ENCODE data around the gene FAM72B. TPM values are rescaled to one million over a fixed set of nuclear protein-coding genes. Genes with fewer than 3 reads are reported as not detected.
"Not testable (repeated sequence)": the region's sequence is repeated elsewhere in the genome, so short reads cannot be mapped to it uniquely, and the experiment has no call there.

Gene FAM72B
- total RNA-seq, 1 donor from 2014 or later: 0.67 TPM

GRCh38 chr1:121160118-121160517 is 24.0 kb downstream of the FAM72B start:
- DNase-seq; intact Hi-C loops (cut with micrococcal nuclease); ATAC-seq: not testable (repeated sequence)

GRCh38 chr1:121157609-121158008 is 26.5 kb downstream of the FAM72B start:
- ATAC-seq; intact Hi-C loops (cut with micrococcal nuclease); DNase-seq: not testable (repeated sequence)

GRCh38 chr1:121156958-121157603 is 27.1 kb downstream of the FAM72B start:
- intact Hi-C loops (cut with micrococcal nuclease); DNase-seq: not testable (repeated sequence)
- ATAC-seq: peak; percentile 71

- intact Hi-C loops (cut with micrococcal nuclease); DNase-seq: not testable (repeated sequence)
- ATAC-seq: peak; percentile 51
These were observed 28.3 kb downstream of the FAM72B start for GRCh38 chr1:121155671-121156358.

GRCh38 chr1:121154811-121155210 is 29.3 kb downstream of the FAM72B start:
- peak; percentile 31 for ATAC-seq
- intact Hi-C loops (cut with micrococcal nuclease); DNase-seq: not testable (repeated sequence)

GRCh38 chr1:121152788-121153187 is 31.4 kb downstream of the FAM72B start:
- DNase-seq; ATAC-seq; intact Hi-C loops (cut with micrococcal nuclease): not testable (repeated sequence)

- peak; percentile 52 for ATAC-seq
- intact Hi-C loops (cut with micrococcal nuclease); DNase-seq: not testable (repeated sequence)
These were observed 32.8 kb downstream of the FAM72B start for GRCh38 chr1:121151294-121151693.

GRCh38 chr1:121148489-121149190 is 35.5 kb downstream of the FAM72B start:
- peak; percentile 82 for ATAC-seq
- intact Hi-C loops (cut with micrococcal nuclease); DNase-seq: not testable (repeated sequence)

- DNase-seq; ATAC-seq; intact Hi-C loops (cut with micrococcal nuclease): not testable (repeated sequence)
These were observed 43.7 kb downstream of the FAM72B start for GRCh38 chr1:121140393-121140792.

GRCh38 chr1:121131494-121131893 is 52.6 kb downstream of the FAM72B start:
- intact Hi-C loops (cut with micrococcal nuclease); ATAC-seq; DNase-seq: not testable (repeated sequence)

- peak; percentile 58 for ATAC-seq
These were observed 65.7 kb downstream of the FAM72B start for GRCh38 chr1:121118480-121118824.

More at GRCh38 chr1:121118480-121118824, 65.7 kb downstream of the FAM72B start:
- intact Hi-C loops (cut with micrococcal nuclease); DNase-seq: not testable (repeated sequence)

Other genes starting within 250 kb of the FAM72B start
- gene SRGAP2C, start 635 bp upstream of the FAM72B start, total RNA-seq: 11.4 TPM

All from left ventricle myocardium superior (tissue), 1 donor.